Astrocyte of the cerebellum (primary cell): Measurements from ENCODE around the gene CSTB.

Experiments used
- DNase-seq: peaks from one replicate; pipeline ENCODE4 v3.0.0-alpha.2; 2011; ENCODE audit warnings: low read depth
- H3K4me3 ChIP-seq: 2 replicates; pipeline ENCODE4 v1.5.1; 2011; ENCODE audit warnings: mild to moderate bottlenecking, low read depth, low read length, moderate library complexity
- CTCF ChIP-seq: IDR thresholded peaks from 2 replicates; pipeline ENCODE4 v1.5.1; 2012; ENCODE audit warnings: low read length, low read depth, moderate library complexity, mild to moderate bottlenecking; ENCODE audit errors: missing control alignments
- in situ Hi-C: cut with HindIII; loops from 2 replicates; pipeline ENCODE4 v1.10.0; 2017; ENCODE audit warnings: low sequenced_read_pairs

Gene CSTB

GRCh38 chr21:43809853-43810504, 33.9 kb upstream of the CSTB start:
- TF ChIP-seq CTCF: no peak
- in situ Hi-C loops: no loop called here
- DNase-seq: no peak
- H3K4me3 ChIP-seq: no peak overlapping the region

GRCh38 chr21:43809346-43809799, 33.3 kb upstream of the CSTB start:
- no peak for DNase-seq
- in situ Hi-C loops: no loop called here
- no peak overlapping the region for H3K4me3 ChIP-seq
- no peak for TF ChIP-seq CTCF

- no peak for DNase-seq
- no peak overlapping the region for H3K4me3 ChIP-seq
- TF ChIP-seq CTCF: no peak
- in situ Hi-C loops: no loop called here
Measured at GRCh38 chr21:43808832-43809251, 32.7 kb upstream of the CSTB start.

GRCh38 chr21:43808367-43808766, 32.3 kb upstream of the CSTB start:
- in situ Hi-C loops: no loop called here
- TF ChIP-seq CTCF: no peak

GRCh38 chr21:43806017-43806710, 30.1 kb upstream of the CSTB start:
- H3K4me3 ChIP-seq: no peak overlapping the region
- DNase-seq: no peak

More at GRCh38 chr21:43808367-43808766, 32.3 kb upstream of the CSTB start:
- DNase-seq: no peak
- no peak overlapping the region for H3K4me3 ChIP-seq

GRCh38 chr21:43805275-43805800, 29.2 kb upstream of the CSTB start:
- DNase-seq: no peak
- H3K4me3 ChIP-seq: no peak overlapping the region
- TF ChIP-seq CTCF: no peak
- in situ Hi-C loops: no loop called here

More at GRCh38 chr21:43806017-43806710, 30.1 kb upstream of the CSTB start:
- no peak for TF ChIP-seq CTCF
- in situ Hi-C loops: no loop called here
